K562 (cell line): ENCODE data around the gene CCN2. TPM values are rescaled to one million over a fixed set of nuclear protein-coding genes. Genes with fewer than 3 reads are reported as not detected.

Experiments used
- ATAC-seq: fragments of 200-7000 bp; cut with Tn5 transposase; 3 replicates; pipeline ENCODE4 v1.9.1; 2020; ENCODE audit warnings: moderate library complexity
- BruUV-seq: library from RNA; stranded (reverse); fragments of 400-500 nt; replicated peaks from 2 replicates; lab custom pipeline; 2021; lab: Mats Ljungman, UMichigan
- CTCF ChIA-PET: fragments of 300-600 bp; formaldehyde crosslinking; extraction: SDS; loops from one replicate; lab custom pipeline; 2021; ENCODE audit warnings: low intra/inter-chr PET ratio; lab: Yijun Ruan, JAX
- POLR2A ChIA-PET: fragments of 300-600, 350-650 bp; sonication (Branson Sonifier 250); formaldehyde crosslinking; extraction: SDS; loops from one replicate; lab custom pipeline; 2021; ENCODE audit warnings: antibody characterized with exemption, inconsistent platforms; lab: Yijun Ruan, JAX
- DNase-seq, 4 experiments: peaks; one replicate each; pipeline versions ENCODE4 v3.0.0 to v3.0.0-alpha.2; 2011 to 2018; ENCODE audit warnings: low spot score in 3 of 4, mixed read lengths in 3 of 4; ENCODE audit errors: extremely low read depth in 1 of 4
- FAIRE-seq: peaks from 2 replicates; lab custom pipeline; 2011; peaks lifted over from hg19 to GRCh38; lab: Jason Lieb, UNC
- H2AFZ ChIP-seq: 2 replicates; pipeline ENCODE4 v1.6.0; 2011; ENCODE audit warnings: low read depth, low read length, control low read depth, inconsistent platforms
- H3K27ac ChIP-seq: fragments of 200-600 bp; 3 replicates; pipeline ENCODE4 v1.8.0; 2011; ENCODE audit warnings: low read depth, mild to moderate bottlenecking, control low read depth, inconsistent platforms, low read length, moderate library complexity, mixed read lengths; ENCODE audit errors: extremely low read depth
- H3K27me3 ChIP-seq, 2 experiments: fragments of 300-600 bp in 1 of 2; 2 replicates in 1 of 2; 3 replicates in 1 of 2; pipeline versions ENCODE4 v1.6.0 to v1.8.0; 2011; ENCODE audit warnings: inconsistent platforms in 2 of 2, low read length in 2 of 2, mild to moderate bottlenecking in 1 of 2, mixed read lengths in 1 of 2, moderate library complexity in 1 of 2; ENCODE audit not compliant: control insufficient read depth in 2 of 2, insufficient read depth in 2 of 2
- H3K36me3 ChIP-seq: fragments of 300-600 bp; 3 replicates; pipeline ENCODE4 v1.8.0; 2011; ENCODE audit warnings: mild to moderate bottlenecking, low read length, inconsistent platforms; ENCODE audit not compliant: control insufficient read depth, insufficient read depth
- H3K4me1 ChIP-seq, 2 experiments: fragments of 200-600 bp in 1 of 2; replicated peaks in 1 of 2; 2 replicates in 1 of 2; 3 replicates in 1 of 2; pipeline versions ENCODE4 v1.5.1 to v1.8.0; 2011; ENCODE audit warnings: inconsistent platforms in 2 of 2, low read length in 2 of 2, mild to moderate bottlenecking in 1 of 2, mixed read lengths in 1 of 2, moderate library complexity in 1 of 2; ENCODE audit not compliant: control insufficient read depth in 2 of 2, insufficient read depth in 2 of 2
- H3K4me2 ChIP-seq: 2 replicates; pipeline ENCODE4 v1.6.1; 2011; ENCODE audit warnings: low read length, control low read depth, inconsistent platforms, mixed read lengths; ENCODE audit not compliant: insufficient read depth
- H3K4me3 ChIP-seq: fragments of 200-600 bp; sonication (generic), shearing (Covaris generic); 2 replicates; pipeline ENCODE4 v1.5.1; 2016; ENCODE audit warnings: control low read depth, inconsistent platforms
- H3K79me2 ChIP-seq: fragments of 200-600 bp; 3 replicates; pipeline ENCODE4 v1.8.0; 2011; ENCODE audit warnings: low read length, inconsistent platforms; ENCODE audit not compliant: control insufficient read depth, insufficient read depth
- H3K9ac ChIP-seq, 2 experiments: 2 replicates each; pipeline versions ENCODE4 v1.6.0 to v1.6.1; 2011; ENCODE audit warnings: low read depth in 2 of 2, low read length in 2 of 2, control low read depth in 1 of 2, inconsistent platforms in 1 of 2, mild to moderate bottlenecking in 1 of 2, mixed read lengths in 1 of 2; ENCODE audit not compliant: insufficient read depth in 1 of 2
- H3K9me1 ChIP-seq: one replicate; pipeline ENCODE4 v1.6.0; 2011; ENCODE audit warnings: inconsistent platforms, mild to moderate bottlenecking, low read length, moderate library complexity; ENCODE audit not compliant: control insufficient read depth, insufficient read depth
- H3K9me3 ChIP-seq: replicated peaks from 2 replicates; pipeline ENCODE4 v1.5.1; 2011; ENCODE audit warnings: low read depth, low read length, inconsistent platforms; ENCODE audit not compliant: control insufficient read depth, insufficient read depth
- H4K20me1 ChIP-seq: replicated peaks from 2 replicates; pipeline ENCODE4 v1.6.1; 2011; ENCODE audit warnings: low read length, inconsistent platforms, mixed read lengths; ENCODE audit not compliant: control insufficient read depth, insufficient read depth
- ARHGAP35 ChIP-seq: fragments of 450-650 bp; IDR thresholded peaks from 2 replicates; pipeline ENCODE4 v1.6.1; 2018; ENCODE audit not compliant: partially characterized antibody
- ATF7 ChIP-seq: fragments of 450-650 bp; IDR thresholded peaks from 2 replicates; pipeline ENCODE4 v1.7.1; 2014; ENCODE audit warnings: mild to moderate bottlenecking, moderate library complexity
- BCOR ChIP-seq: fragments of 450-650 bp; IDR thresholded peaks from 2 replicates; pipeline ENCODE4 v1.6.1; 2016
- CC2D1A ChIP-seq: fragments of 450-650 bp; IDR thresholded peaks from 2 replicates; pipeline ENCODE4 v1.6.1; 2017; ENCODE audit warnings: mild to moderate bottlenecking
- CHD4 ChIP-seq: fragments of 200-600 bp; sonication (generic); IDR thresholded peaks from 3 replicates; pipeline ENCODE4 v1.6.1; 2012; ENCODE audit warnings: low read depth, mild to moderate bottlenecking, mixed read lengths, low read length, inconsistent platforms; ENCODE audit not compliant: insufficient read depth, insufficient replicate concordance, poor library complexity, severe bottlenecking
- POLR2B ChIP-seq: fragments of 450-650 bp; IDR thresholded peaks from 2 replicates; pipeline ENCODE4 v1.6.1; 2018; ENCODE audit warnings: low read depth; ENCODE audit not compliant: partially characterized antibody
- PURB ChIP-seq: sonication (generic); formaldehyde crosslinking; IDR thresholded peaks from 2 replicates; pipeline ENCODE4 v1.9.0; 2021; ENCODE audit warnings: low read depth, mild to moderate bottlenecking, missing genetic modification reagents
- RNF2 ChIP-seq: sonication (generic); IDR thresholded peaks from 2 replicates; pipeline ENCODE4 v1.6.1; 2016
- TAF7 ChIP-seq: fragments of 450-650 bp; IDR thresholded peaks from 2 replicates; pipeline ENCODE4 v1.6.1; 2016; ENCODE audit warnings: missing genetic modification characterization, missing compliant biosample characterization
- ZNF12 ChIP-seq: sonication (generic); formaldehyde crosslinking; IDR thresholded peaks from 2 replicates; pipeline ENCODE4 v1.4.0; 2020; ENCODE audit warnings: mild to moderate bottlenecking, missing genetic modification reagents
- ZNF175 ChIP-seq: fragments of 200-800 bp; sonication (Bioruptor generic); IDR thresholded peaks from 2 replicates; pipeline ENCODE4 v1.6.1; 2016; ENCODE audit warnings: low read depth, mild to moderate bottlenecking, missing genetic modification characterization, missing compliant biosample characterization
- ZNF324 ChIP-seq: fragments of 250-450 bp; sonication (Bioruptor Pico); IDR thresholded peaks from 2 replicates; pipeline ENCODE4 v1.4.0; 2020; ENCODE audit warnings: mild to moderate bottlenecking
- WGBS: fragments of 100-300 bp; shearing (Covaris generic); methylation state at CpG from one replicate; pipeline ENCODE4 v1.1.6; 2016; ENCODE audit warnings: low coverage, mixed read lengths; ENCODE audit not compliant: insufficient coverage; ENCODE audit errors: missing lambda C conversion rate; 5-methylcytosine and 5-hydroxymethylcytosine counted together
- in situ Hi-C: fragments of 300-500 bp; cut with MboI; formaldehyde crosslinking; loops from 4 replicates; pipeline ENCODE4 v1.15.0; 2018; ENCODE audit warnings: inconsistent platforms, mixed read lengths
- intact Hi-C: fragments of 100-400 bp; cut with micrococcal nuclease; formaldehyde crosslinking; loops from 2 replicates; pipeline ENCODE4 v1.14.2; 2022
- polyA plus RNA-seq, 8 experiments: library from polyadenylated mRNA; depleted of rRNA in 4 of 8; stranded (reverse) in 5 of 8; unstranded in 3 of 8; fragments of >200 nt; fragmentation: Nextera tagmentation in 2 of 8; fragmentation: Illumina TruSeq in 1 of 8; extraction: Ambion mirVana in 2 of 8; extraction: Trizol in 1 of 8; gene quantifications; 2 replicates each; pipeline versions ENCODE4 v1.2.1 to v1.2.3, GENCODE V29; 2011 to 2014; ENCODE audit warnings: inconsistent platforms in 1 of 8, missing spikeins in 1 of 8
- total RNA-seq, 7 experiments: library from RNA; depleted of rRNA in 6 of 7; stranded (reverse); fragments of >200 nt in 6 of 7; fragmentation: Illumina TruSeq in 2 of 7; extraction: Trizol in 2 of 7; gene quantifications; 2 replicates each; pipeline versions ENCODE4 v1.2.1 to v1.2.3, GENCODE V29; 2011 to 2021; ENCODE audit warnings: low replicate concordance in 1 of 7

Gene CCN2
- total and polyA plus RNA-seq, 9 of the 15 experiments (the other 6 are each of a cell fraction or from before 2014, with no cell fraction given) = 0.40 TPM; not detected in 8

DNA sequence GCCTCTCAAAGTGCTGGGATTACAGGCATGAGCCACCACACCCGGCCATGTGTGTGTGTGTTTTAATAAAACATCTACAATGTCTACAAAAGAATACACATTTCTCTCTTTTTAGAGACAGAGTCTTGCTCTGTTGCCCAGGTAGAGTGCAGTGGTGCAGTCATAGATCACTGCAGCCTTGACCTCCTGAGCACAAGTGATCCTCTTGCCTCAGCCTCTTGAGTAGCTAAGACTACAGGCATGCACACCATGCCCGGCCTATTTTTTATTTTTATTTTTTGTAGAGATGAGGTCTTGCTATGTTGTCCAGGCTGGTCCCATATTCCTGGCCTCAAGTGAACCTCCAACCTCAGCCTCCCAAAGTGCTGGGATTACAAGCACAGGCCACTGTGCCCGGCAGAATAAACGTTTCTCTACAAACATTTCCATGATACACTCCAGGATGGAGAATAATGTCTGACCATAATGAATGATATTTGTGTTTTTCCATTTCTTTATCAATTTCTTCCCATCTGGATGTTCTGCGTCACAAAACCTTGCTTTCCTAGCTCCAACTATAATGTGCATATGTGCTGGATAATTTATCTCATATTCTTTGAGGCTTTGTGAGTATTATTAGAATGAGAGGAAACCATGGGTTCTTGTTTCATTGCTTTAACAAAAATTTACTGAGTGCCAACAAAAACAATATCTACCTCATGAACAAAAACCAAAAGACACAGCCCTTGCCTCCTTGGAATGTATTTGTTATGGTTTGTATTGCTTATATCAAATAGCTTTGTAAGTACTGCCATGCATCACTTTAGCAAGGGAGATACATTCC lies 28.6 kb upstream of the CCN2 start (continued):
- no peak for TF ChIP-seq RNF2
- TF ChIP-seq TAF7 (tag) = no peak
- TF ChIP-seq ZNF175 (CRISPR knock-in tag) = no peak
- no peak for TF ChIP-seq ATF7

DNA sequence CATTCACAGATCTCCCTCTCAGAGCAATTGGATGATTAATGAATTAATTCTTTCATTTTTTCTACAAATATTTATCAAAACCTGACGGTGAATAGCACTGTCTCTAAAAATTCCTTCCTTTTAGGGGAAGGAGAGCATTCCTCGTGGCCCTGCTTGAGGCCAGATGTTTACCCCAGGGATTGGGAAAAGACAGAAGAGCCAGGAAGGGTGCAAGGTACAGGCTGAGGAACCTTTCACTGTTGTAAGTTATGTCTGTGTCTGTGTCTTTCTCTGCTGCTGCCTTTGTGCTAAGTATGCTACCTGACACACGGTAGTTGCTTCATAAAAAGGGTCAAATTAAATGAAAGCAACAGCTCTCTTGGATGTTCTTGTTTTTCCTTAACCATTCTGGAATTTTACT lies 27.4 kb upstream of the CCN2 start:
- 0% methylated on average over 3 of the region's 3 CpGs for WGBS
- Histone ChIP-seq H3K9ac (no peak overlapping the region), H3K27ac (no peak overlapping the region), H3K4me1 (no peaks in the 10 kb centered on the region; a peak in 1 of 5 replicates), H3K79me2 (no peaks in the 10 kb centered on the region), H2AFZ (no peak overlapping the region), H3K4me3 (no peak overlapping the region), H3K36me3 (no peaks in the 10 kb centered on the region), H3K9me3 (no peaks in the 10 kb centered on the region), H3K27me3 (no peaks in the 10 kb centered on the region), H4K20me1 (no peaks in the 10 kb centered on the region), H3K9me1 (no peaks in the 10 kb centered on the region), H3K4me2 (no peak overlapping the region)
- ChIA-PET POLR2A (no interaction called here), CTCF (no interaction called here)
- no peak for DNase-seq
- in situ Hi-C loops = no loop called here
- BruUV-seq = no TSS peak
- TF ChIP-seq ZNF324 (CRISPR knock-in tag) (no peak), CC2D1A (no peak), ARHGAP35 (no peak), CHD4 (no peak), BCOR (no peak), ZNF12 (CRISPR knock-in tag) (no peak), POLR2B (no peak), PURB (CRISPR knock-in tag) (no peak)
- intact Hi-C loops = no loop called here
- FAIRE-seq = no peak
- ATAC-seq = no peak
